Astrocyte of the cerebellum (primary cell): ENCODE measurements around the gene DKKL1.
A peak's percentile ranks its signal among the peaks of the same experiment; 100 is the strongest.
"Not testable (repeated sequence)": the region's sequence is repeated elsewhere in the genome, so short reads cannot be mapped to it uniquely, and the experiment has no call there.

ENCODE experiments used
- DNase-seq: peaks from one replicate; pipeline ENCODE4 v3.0.0-alpha.2; 2011; ENCODE audit warnings: low read depth
- H3K4me3 ChIP-seq: 2 replicates; pipeline ENCODE4 v1.5.1; 2011; ENCODE audit warnings: mild to moderate bottlenecking, low read depth, low read length, moderate library complexity
- CTCF ChIP-seq: IDR thresholded peaks from 2 replicates; pipeline ENCODE4 v1.5.1; 2012; ENCODE audit warnings: low read length, low read depth, moderate library complexity, mild to moderate bottlenecking; ENCODE audit errors: missing control alignments
- in situ Hi-C: cut with HindIII; loops from 2 replicates; pipeline ENCODE4 v1.10.0; 2017; ENCODE audit warnings: low sequenced_read_pairs

Gene DKKL1

GRCh38 chr19:49364083-49364737 is 533 bp downstream of the DKKL1 start:
- no peak for DNase-seq
- TF ChIP-seq CTCF = no peak
- H3K4me3 ChIP-seq = peak overlapping the region; percentile 17
- in situ Hi-C loops = no loop called here

- in situ Hi-C loops = no loop called here
- H3K4me3 ChIP-seq = no peak overlapping the region
- TF ChIP-seq CTCF = no peak
- DNase-seq = no peak
Observed at GRCh38 chr19:49366110-49366509, 2.4 kb downstream of the DKKL1 start.

- H3K4me3 ChIP-seq = no peak overlapping the region
- no peak for DNase-seq
- no peak for TF ChIP-seq CTCF
- in situ Hi-C loops = no loop called here
Observed at GRCh38 chr19:49368711-49369358, 5.2 kb downstream of the DKKL1 start.

GRCh38 chr19:49371184-49371583 is 7.5 kb downstream of the DKKL1 start:
- no peak overlapping the region for H3K4me3 ChIP-seq
- no peak for DNase-seq
- TF ChIP-seq CTCF = no peak
- in situ Hi-C loops = no loop called here

- in situ Hi-C loops, H3K4me3 ChIP-seq, DNase-seq: not testable (repeated sequence)
Observed at GRCh38 chr19:49373174-49373573, 9.5 kb downstream of the DKKL1 start.

GRCh38 chr19:49374665-49375434 is 11.2 kb downstream of the DKKL1 start:
- TF ChIP-seq CTCF = no peak
- DNase-seq = no peak
- in situ Hi-C loops = no loop called here
- no peak overlapping the region for H3K4me3 ChIP-seq

- in situ Hi-C loops = no loop called here
- H3K4me3 ChIP-seq = no peak overlapping the region
- DNase-seq = no peak
- no peak for TF ChIP-seq CTCF
Observed at GRCh38 chr19:49378512-49378911, 14.8 kb downstream of the DKKL1 start.
